SK-N-SH treated with all-trans-retinoic acid at 6 μM for 48 hours (cell line): ENCODE data around the gene PAFAH1B2.
"Not testable (repeated sequence)": the region's sequence is repeated elsewhere in the genome, so short reads cannot be mapped to it uniquely, and the experiment has no call there.

ENCODE experiments used
- ATAC-seq: fragments of 200-7000 bp; cut with Tn5 transposase; 3 replicates; pipeline ENCODE4 v1.9.1; 2020; ENCODE audit warnings: mild to moderate bottlenecking, moderate library complexity
- ARNTL ChIP-seq: fragments of 450-650 bp; formaldehyde crosslinking; IDR thresholded peaks from 2 replicates; pipeline ENCODE4 v1.5.0; 2020; ENCODE audit warnings: low read depth, mild to moderate bottlenecking, moderate library complexity, borderline replicate concordance
- BACH2 ChIP-seq: fragments of 250-450 bp; sonication (Bioruptor Pico); IDR thresholded peaks from 2 replicates; pipeline ENCODE4 v1.9.0; 2021; ENCODE audit warnings: mild to moderate bottlenecking, borderline replicate concordance
- CREB5 ChIP-seq: fragments of 250-450 bp; sonication (Bioruptor Pico); IDR thresholded peaks from 2 replicates; pipeline ENCODE4 v1.5.1; 2020; ENCODE audit warnings: low read depth, mild to moderate bottlenecking, moderate library complexity
- CSDC2 ChIP-seq: fragments of 250-450 bp; sonication (Bioruptor Pico); IDR thresholded peaks from 2 replicates; pipeline ENCODE4 v1.5.0; 2020; ENCODE audit warnings: mild to moderate bottlenecking, moderate library complexity
- CSRNP3 ChIP-seq: fragments of 250-450 bp; sonication (Bioruptor Pico); IDR thresholded peaks from 2 replicates; pipeline ENCODE4 v1.5.1; 2021; ENCODE audit warnings: mild to moderate bottlenecking, moderate library complexity
- ESRRG ChIP-seq: fragments of 250-450 bp; sonication (Bioruptor Pico); IDR thresholded peaks from 2 replicates; pipeline ENCODE4 v1.6.1; 2021; ENCODE audit warnings: mild to moderate bottlenecking
- GLIS3 ChIP-seq: fragments of 250-450 bp; sonication (Bioruptor Pico); IDR thresholded peaks from 2 replicates; pipeline ENCODE4 v1.5.0; 2020; ENCODE audit warnings: mild to moderate bottlenecking, moderate library complexity
- ISL1 ChIP-seq: fragments of 250-450 bp; sonication (Bioruptor Pico); IDR thresholded peaks from 2 replicates; pipeline ENCODE4 v2.1.2; 2022; ENCODE audit warnings: mild to moderate bottlenecking, moderate library complexity
- OSR1 ChIP-seq: fragments of 250-450 bp; sonication (Bioruptor Pico); IDR thresholded peaks from 2 replicates; pipeline ENCODE4 v1.8.0; 2022; ENCODE audit warnings: moderate library complexity, mild to moderate bottlenecking, inconsistent platforms
- PPARA ChIP-seq: fragments of 250-450 bp; sonication (Bioruptor Pico); IDR thresholded peaks from 2 replicates; pipeline ENCODE4 v1.5.0; 2020; ENCODE audit warnings: mild to moderate bottlenecking, borderline replicate concordance
- RARB ChIP-seq: fragments of 250-450 bp; sonication (Bioruptor Pico); IDR thresholded peaks from 2 replicates; pipeline ENCODE4 v1.8.0; 2021; ENCODE audit warnings: mild to moderate bottlenecking, moderate library complexity
- SNAI2 ChIP-seq: fragments of 250-450 bp; sonication (Bioruptor Pico); IDR thresholded peaks from 2 replicates; pipeline ENCODE4 v1.5.0; 2020; ENCODE audit warnings: mild to moderate bottlenecking, moderate library complexity
- TCF4 ChIP-seq: fragments of 250-450 bp; sonication (Bioruptor Pico); IDR thresholded peaks from 2 replicates; pipeline ENCODE4 v1.8.0; 2021; ENCODE audit warnings: mild to moderate bottlenecking, moderate library complexity, borderline replicate concordance
- TOX ChIP-seq: fragments of 250-450 bp; sonication (Bioruptor Pico); IDR thresholded peaks from 2 replicates; pipeline ENCODE4 v1.8.0; 2021; ENCODE audit warnings: mild to moderate bottlenecking, moderate library complexity, borderline replicate concordance
- ZC3H10 ChIP-seq: fragments of 250-450 bp; sonication (Bioruptor Pico); IDR thresholded peaks from 2 replicates; pipeline ENCODE4 v1.5.1; 2021; ENCODE audit warnings: mild to moderate bottlenecking, moderate library complexity
- ZFP3 ChIP-seq: fragments of 250-450 bp; sonication (Bioruptor Pico); IDR thresholded peaks from 2 replicates; pipeline ENCODE4 v1.5.0; 2020; ENCODE audit warnings: mild to moderate bottlenecking, moderate library complexity
- ZNF565 ChIP-seq: fragments of 450-650 bp; formaldehyde crosslinking; conservative IDR thresholded peaks from 2 replicates; pipeline ENCODE4 v1.5.0; 2020; ENCODE audit warnings: low read depth, mild to moderate bottlenecking, moderate library complexity
- ZNF8 ChIP-seq: fragments of 450-650 bp; formaldehyde crosslinking; IDR thresholded peaks from 2 replicates; pipeline ENCODE4 v1.5.0; 2020; ENCODE audit warnings: mild to moderate bottlenecking, moderate library complexity
- TF ChIP-seq, protein P1 (sequence below): fragments of 250-450 bp; sonication (Bioruptor Pico); IDR thresholded peaks from 2 replicates; pipeline ENCODE4 v1.5.0; 2020; ENCODE audit warnings: mild to moderate bottlenecking, moderate library complexity
- TF ChIP-seq, protein P2 (sequence below): fragments of 250-450 bp; sonication (Bioruptor Pico); IDR thresholded peaks from 2 replicates; pipeline ENCODE4 v1.8.0; 2020; ENCODE audit warnings: mild to moderate bottlenecking, moderate library complexity, borderline replicate concordance
- TF ChIP-seq, protein P3 (sequence below): fragments of 250-450 bp; sonication (Bioruptor Pico); IDR thresholded peaks from 2 replicates; pipeline ENCODE4 v1.8.0; 2021; ENCODE audit warnings: low read depth, mild to moderate bottlenecking, moderate library complexity, borderline replicate concordance

Gene PAFAH1B2

DNA sequence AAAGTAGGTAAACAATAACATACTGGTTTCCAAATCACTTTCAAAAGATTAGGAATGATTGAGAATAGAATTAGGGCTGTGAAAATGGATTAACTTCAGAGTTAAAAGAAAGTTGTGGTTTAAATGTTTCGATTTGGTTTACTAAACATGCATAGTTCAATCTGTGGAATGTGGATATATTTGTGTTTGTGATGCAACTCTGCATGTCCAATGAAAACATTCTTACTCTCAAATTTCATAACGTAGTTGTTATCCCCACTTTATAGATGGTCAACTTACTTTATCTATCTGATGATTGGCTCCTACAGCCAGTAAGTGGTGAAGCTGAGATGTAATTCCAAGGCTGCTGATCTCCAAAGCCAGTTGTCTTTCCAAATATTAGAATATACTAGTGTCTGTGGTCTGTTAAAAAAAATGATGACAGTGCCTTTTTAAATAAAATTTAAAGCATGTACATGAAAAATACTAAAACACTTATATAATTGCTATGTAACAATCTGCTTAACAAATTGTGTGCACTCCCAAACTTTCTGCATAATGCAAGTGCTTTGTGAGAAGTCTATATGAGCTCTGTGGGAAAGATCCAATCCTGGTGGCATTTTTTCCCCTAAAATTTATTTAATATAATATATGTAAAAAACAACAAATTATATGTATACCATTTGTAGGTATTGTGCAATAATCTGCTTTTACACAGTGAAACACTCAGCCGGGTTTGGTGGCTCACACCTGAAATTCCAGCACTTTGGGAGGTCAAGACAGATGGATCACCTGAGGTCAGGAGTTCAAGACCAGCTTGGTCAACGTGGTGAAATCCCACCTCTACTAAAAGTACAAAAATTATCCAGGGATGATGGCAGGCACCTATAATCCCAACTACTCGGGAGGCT is 36.1 kb upstream of the PAFAH1B2 start:
- no peak; the same call in 2 of the 3 replicates for ATAC-seq
- TF ChIP-seq SNAI2 (CRISPR knock-in tag) (no peak), CREB5 (CRISPR knock-in tag) (no peak), ZNF8 (CRISPR knock-in tag) (no peak), TOX (CRISPR knock-in tag) (no peak), ZFP3 (CRISPR knock-in tag) (no peak), CSDC2 (CRISPR knock-in tag) (no peak), TCF4 (CRISPR knock-in tag) (no peak), GLIS3 (CRISPR knock-in tag) (no peak), ZC3H10 (CRISPR knock-in tag) (no peak), ARNTL (CRISPR knock-in tag) (no peak), PPARA (CRISPR knock-in tag) (no peak), ZNF565 (CRISPR knock-in tag) (no peak)
- TF ChIP-seq, protein P1, sequence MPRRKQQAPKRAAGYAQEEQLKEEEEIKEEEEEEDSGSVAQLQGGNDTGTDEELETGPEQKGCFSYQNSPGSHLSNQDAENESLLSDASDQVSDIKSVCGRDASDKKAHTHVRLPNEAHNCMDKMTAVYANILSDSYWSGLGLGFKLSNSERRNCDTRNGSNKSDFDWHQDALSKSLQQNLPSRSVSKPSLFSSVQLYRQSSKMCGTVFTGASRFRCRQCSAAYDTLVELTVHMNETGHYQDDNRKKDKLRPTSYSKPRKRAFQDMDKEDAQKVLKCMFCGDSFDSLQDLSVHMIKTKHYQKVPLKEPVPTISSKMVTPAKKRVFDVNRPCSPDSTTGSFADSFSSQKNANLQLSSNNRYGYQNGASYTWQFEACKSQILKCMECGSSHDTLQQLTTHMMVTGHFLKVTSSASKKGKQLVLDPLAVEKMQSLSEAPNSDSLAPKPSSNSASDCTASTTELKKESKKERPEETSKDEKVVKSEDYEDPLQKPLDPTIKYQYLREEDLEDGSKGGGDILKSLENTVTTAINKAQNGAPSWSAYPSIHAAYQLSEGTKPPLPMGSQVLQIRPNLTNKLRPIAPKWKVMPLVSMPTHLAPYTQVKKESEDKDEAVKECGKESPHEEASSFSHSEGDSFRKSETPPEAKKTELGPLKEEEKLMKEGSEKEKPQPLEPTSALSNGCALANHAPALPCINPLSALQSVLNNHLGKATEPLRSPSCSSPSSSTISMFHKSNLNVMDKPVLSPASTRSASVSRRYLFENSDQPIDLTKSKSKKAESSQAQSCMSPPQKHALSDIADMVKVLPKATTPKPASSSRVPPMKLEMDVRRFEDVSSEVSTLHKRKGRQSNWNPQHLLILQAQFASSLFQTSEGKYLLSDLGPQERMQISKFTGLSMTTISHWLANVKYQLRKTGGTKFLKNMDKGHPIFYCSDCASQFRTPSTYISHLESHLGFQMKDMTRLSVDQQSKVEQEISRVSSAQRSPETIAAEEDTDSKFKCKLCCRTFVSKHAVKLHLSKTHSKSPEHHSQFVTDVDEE (CRISPR knock-in tag), result no peak
- TF ChIP-seq, protein P2, sequence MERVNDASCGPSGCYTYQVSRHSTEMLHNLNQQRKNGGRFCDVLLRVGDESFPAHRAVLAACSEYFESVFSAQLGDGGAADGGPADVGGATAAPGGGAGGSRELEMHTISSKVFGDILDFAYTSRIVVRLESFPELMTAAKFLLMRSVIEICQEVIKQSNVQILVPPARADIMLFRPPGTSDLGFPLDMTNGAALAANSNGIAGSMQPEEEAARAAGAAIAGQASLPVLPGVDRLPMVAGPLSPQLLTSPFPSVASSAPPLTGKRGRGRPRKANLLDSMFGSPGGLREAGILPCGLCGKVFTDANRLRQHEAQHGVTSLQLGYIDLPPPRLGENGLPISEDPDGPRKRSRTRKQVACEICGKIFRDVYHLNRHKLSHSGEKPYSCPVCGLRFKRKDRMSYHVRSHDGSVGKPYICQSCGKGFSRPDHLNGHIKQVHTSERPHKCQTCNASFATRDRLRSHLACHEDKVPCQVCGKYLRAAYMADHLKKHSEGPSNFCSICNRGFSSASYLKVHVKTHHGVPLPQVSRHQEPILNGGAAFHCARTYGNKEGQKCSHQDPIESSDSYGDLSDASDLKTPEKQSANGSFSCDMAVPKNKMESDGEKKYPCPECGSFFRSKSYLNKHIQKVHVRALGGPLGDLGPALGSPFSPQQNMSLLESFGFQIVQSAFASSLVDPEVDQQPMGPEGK (CRISPR knock-in tag), result no peak
- TF ChIP-seq, protein P3, sequence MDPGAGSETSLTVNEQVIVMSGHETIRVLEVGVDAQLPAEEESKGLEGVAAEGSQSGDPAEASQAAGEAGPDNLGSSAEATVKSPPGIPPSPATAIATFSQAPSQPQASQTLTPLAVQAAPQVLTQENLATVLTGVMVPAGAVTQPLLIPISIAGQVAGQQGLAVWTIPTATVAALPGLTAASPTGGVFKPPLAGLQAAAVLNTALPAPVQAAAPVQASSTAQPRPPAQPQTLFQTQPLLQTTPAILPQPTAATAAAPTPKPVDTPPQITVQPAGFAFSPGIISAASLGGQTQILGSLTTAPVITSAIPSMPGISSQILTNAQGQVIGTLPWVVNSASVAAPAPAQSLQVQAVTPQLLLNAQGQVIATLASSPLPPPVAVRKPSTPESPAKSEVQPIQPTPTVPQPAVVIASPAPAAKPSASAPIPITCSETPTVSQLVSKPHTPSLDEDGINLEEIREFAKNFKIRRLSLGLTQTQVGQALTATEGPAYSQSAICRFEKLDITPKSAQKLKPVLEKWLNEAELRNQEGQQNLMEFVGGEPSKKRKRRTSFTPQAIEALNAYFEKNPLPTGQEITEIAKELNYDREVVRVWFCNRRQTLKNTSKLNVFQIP (CRISPR knock-in tag), result no peak

DNA sequence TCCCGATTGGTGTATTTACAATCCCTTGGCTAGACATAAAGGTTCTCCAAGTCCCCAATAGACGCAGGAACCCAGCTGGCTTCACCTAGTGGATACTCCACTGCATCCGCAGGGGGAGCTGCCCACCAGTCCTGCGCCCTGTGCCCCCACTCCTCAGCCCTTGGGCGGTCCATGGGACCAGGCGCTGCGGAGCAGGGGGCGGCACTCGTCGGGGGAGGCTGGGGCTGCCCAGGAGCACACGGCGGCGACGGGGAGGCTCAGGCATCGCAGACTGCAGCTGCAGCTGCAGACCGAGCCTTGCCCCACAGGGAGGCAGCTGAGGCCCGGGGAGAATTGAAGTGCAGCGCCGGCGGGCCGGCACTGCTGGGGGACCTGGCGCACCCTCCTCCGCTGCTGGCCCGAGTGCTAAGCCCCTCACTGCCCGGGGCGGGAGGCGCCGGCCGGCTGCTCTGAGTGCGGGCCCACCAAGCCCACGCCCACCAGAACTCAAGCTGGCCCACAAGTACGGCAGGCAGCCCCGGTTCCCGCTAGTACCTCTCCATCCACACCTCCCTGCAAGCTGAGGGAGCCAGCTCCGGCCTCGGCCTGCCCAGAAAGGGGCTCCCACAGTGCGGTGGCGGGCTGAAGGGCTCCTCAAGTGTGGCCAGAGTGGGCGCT is 33.7 kb upstream of the PAFAH1B2 start:
- no peak for ATAC-seq
- no peak for TF ChIP-seq BACH2 (CRISPR knock-in tag)
- TF ChIP-seq ARNTL (CRISPR knock-in tag), result no peak
- no peak for TF ChIP-seq RARB
- TF ChIP-seq GLIS3 (CRISPR knock-in tag), result no peak
- no peak for TF ChIP-seq ESRRG (CRISPR knock-in tag)
- no peak for TF ChIP-seq CSRNP3 (CRISPR knock-in tag)
- TF ChIP-seq OSR1 (CRISPR knock-in tag), result no peak
- TF ChIP-seq, protein P3 (CRISPR knock-in tag), result no peak
- no peak for TF ChIP-seq ZNF565 (CRISPR knock-in tag)
- no peak for TF ChIP-seq ZFP3 (CRISPR knock-in tag)
- TF ChIP-seq ISL1 (CRISPR knock-in tag), result no peak

GRCh38 chr11:117112497-117112896 is 31.6 kb upstream of the PAFAH1B2 start:
- not testable (repeated sequence) for ATAC-seq

DNA sequence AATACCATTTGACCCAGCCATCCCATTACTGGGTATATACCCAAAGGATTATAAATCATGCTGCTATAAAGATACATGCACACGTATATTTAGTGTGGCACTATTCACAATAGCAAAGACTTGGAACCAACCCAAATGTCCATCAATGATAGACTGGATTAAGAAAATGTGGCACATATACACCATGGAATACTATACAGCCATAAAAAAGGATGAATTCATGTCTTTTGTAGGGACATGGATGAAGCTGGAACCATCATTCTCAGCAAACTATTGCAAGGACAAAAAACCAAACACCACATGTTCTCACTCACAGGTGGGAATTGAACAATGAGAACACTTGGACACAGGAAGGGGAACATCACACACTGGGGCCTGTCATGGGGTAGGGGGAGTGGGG is 31.1 kb upstream of the PAFAH1B2 start:
- ATAC-seq, result not testable (repeated sequence)
